Uterus (tissue), 2 donors: ENCODE data around the gene UBL5.

ENCODE experiments used
- POLR2A ChIP-seq, 2 donors: fragments of 450-650 bp; IDR thresholded peaks; one replicate each; pipeline ENCODE4 v1.6.1; 2016; ENCODE audit warnings: antibody characterized with exemption in 2 of 2, mild to moderate bottlenecking in 1 of 2, moderate library complexity in 1 of 2
- TF ChIP-seq, protein P1 (sequence below), 4 experiments: fragments of 200-600 bp in 2 of 4; fragments of 450-650 bp in 2 of 4; sonication (generic) in 2 of 4; IDR thresholded peaks; one replicate each; pipeline ENCODE4 v1.5.1; 2016 to 2019; ENCODE audit warnings: antibody characterized with exemption in 4 of 4, mild to moderate bottlenecking in 2 of 4, moderate library complexity in 1 of 4

DNA sequence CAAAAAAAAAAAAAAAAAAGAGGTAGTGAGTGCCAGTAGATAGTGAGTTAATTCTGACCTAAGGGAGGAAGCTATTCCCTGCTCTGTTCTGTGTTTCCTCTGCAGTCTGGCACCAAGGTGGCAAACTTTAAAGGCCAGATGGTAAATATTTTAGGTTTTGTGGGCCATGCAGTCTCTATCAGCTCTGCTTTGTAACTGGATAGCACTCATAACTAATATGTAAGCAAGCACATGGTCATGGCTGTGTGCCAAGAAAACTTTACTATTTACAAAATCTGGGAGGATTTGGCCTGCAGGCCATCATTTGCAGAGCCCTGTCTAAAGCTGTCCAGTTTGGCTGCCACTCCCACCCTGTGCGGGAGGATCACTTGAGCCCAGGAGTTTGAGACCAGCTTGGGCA lies 11.7 kb downstream of the UBL5 start:
- no peak for TF ChIP-seq POLR2A (IDR thresholded peaks at IDR 0.05)
- TF ChIP-seq, protein P1, sequence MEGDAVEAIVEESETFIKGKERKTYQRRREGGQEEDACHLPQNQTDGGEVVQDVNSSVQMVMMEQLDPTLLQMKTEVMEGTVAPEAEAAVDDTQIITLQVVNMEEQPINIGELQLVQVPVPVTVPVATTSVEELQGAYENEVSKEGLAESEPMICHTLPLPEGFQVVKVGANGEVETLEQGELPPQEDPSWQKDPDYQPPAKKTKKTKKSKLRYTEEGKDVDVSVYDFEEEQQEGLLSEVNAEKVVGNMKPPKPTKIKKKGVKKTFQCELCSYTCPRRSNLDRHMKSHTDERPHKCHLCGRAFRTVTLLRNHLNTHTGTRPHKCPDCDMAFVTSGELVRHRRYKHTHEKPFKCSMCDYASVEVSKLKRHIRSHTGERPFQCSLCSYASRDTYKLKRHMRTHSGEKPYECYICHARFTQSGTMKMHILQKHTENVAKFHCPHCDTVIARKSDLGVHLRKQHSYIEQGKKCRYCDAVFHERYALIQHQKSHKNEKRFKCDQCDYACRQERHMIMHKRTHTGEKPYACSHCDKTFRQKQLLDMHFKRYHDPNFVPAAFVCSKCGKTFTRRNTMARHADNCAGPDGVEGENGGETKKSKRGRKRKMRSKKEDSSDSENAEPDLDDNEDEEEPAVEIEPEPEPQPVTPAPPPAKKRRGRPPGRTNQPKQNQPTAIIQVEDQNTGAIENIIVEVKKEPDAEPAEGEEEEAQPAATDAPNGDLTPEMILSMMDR (IDR thresholded peaks at IDR 0.05), result no peak
